Mesenchymal stem cell (in vitro differentiated cells and primary cell): ENCODE data around the gene AOX1.

Experiments
- DNase-seq: peaks from one replicate; pipeline ENCODE4 v3.0.0-alpha.2; 2013
- H2AFZ ChIP-seq: one replicate; pipeline ENCODE4 v1.6.1; 2013; ENCODE audit warnings: low read depth, mild to moderate bottlenecking, control low read depth, inconsistent platforms, low read length, moderate library complexity
- H2AK5ac ChIP-seq: 2 replicates; pipeline ENCODE4 v1.6.1; 2013; ENCODE audit warnings: low read length, moderate library complexity, mild to moderate bottlenecking, inconsistent platforms; ENCODE audit not compliant: severe bottlenecking
- H2BK120ac ChIP-seq: one replicate; pipeline ENCODE4 v1.6.1; 2013; ENCODE audit warnings: low read depth, mild to moderate bottlenecking, inconsistent platforms, low read length, moderate library complexity
- H2BK12ac ChIP-seq, 2 experiments: one replicate each; pipeline ENCODE4 v1.6.1; 2013; ENCODE audit warnings: inconsistent platforms in 2 of 2, low read length in 2 of 2, mild to moderate bottlenecking in 2 of 2, moderate library complexity in 2 of 2, control low read depth in 1 of 2
- H2BK15ac ChIP-seq: one replicate; pipeline ENCODE4 v1.6.1; 2013; ENCODE audit warnings: mild to moderate bottlenecking, low read depth, inconsistent platforms; ENCODE audit not compliant: poor library complexity, severe bottlenecking
- H2BK5ac ChIP-seq: 2 replicates; pipeline ENCODE4 v1.6.1; 2013; ENCODE audit warnings: low read depth, mild to moderate bottlenecking, low read length, control low read depth, inconsistent platforms; ENCODE audit not compliant: poor library complexity, severe bottlenecking
- H3K14ac ChIP-seq, 2 experiments: one replicate each; pipeline ENCODE4 v1.6.1; 2013; ENCODE audit warnings: inconsistent platforms in 2 of 2, low read length in 2 of 2, control low read depth in 1 of 2, mild to moderate bottlenecking in 1 of 2, moderate library complexity in 1 of 2
- H3K18ac ChIP-seq, 2 experiments: one replicate each; pipeline ENCODE4 v1.6.1; 2013; ENCODE audit warnings: inconsistent platforms in 2 of 2, low read length in 2 of 2, control low read depth in 1 of 2, low read depth in 1 of 2, mild to moderate bottlenecking in 1 of 2
- H3K23ac ChIP-seq, 2 experiments: one replicate each; pipeline ENCODE4 v1.6.1; 2013; ENCODE audit warnings: inconsistent platforms in 2 of 2, low read length in 2 of 2, mild to moderate bottlenecking in 2 of 2, moderate library complexity in 2 of 2, control low read depth in 1 of 2
- H3K27ac ChIP-seq: 2 replicates; pipeline ENCODE4 v1.5.1; 2013; ENCODE audit warnings: mild to moderate bottlenecking, moderate library complexity, low read length, control low read depth, inconsistent platforms; ENCODE audit not compliant: poor library complexity, severe bottlenecking
- H3K27me3 ChIP-seq, 2 experiments: 2 replicates each; pipeline versions ENCODE4 v1.6.1 to v1.7.0; 2013; ENCODE audit warnings: low read length in 2 of 2, mild to moderate bottlenecking in 2 of 2, moderate library complexity in 2 of 2, control low read depth in 1 of 2, inconsistent platforms in 1 of 2; ENCODE audit not compliant: control insufficient read depth in 1 of 2, insufficient read depth in 1 of 2
- H3K36me3 ChIP-seq, 2 experiments: 2 replicates each; pipeline versions ENCODE4 v1.6.1 to v1.7.0; 2013; ENCODE audit warnings: low read length in 2 of 2, control low read depth in 1 of 2, inconsistent platforms in 1 of 2, low read depth in 1 of 2, mild to moderate bottlenecking in 1 of 2; ENCODE audit not compliant: insufficient read depth in 2 of 2, control insufficient read depth in 1 of 2
- H3K4ac ChIP-seq, 2 experiments: one replicate each; pipeline ENCODE4 v1.6.1; 2013; ENCODE audit warnings: inconsistent platforms in 2 of 2, low read length in 2 of 2, mild to moderate bottlenecking in 2 of 2, moderate library complexity in 2 of 2, control low read depth in 1 of 2, low read depth in 1 of 2
- H3K4me1 ChIP-seq: 2 replicates; pipeline ENCODE4 v1.6.1; 2013; ENCODE audit warnings: low read depth, low read length, control low read depth; ENCODE audit not compliant: control insufficient read depth, insufficient read depth
- H3K4me2 ChIP-seq: 2 replicates; pipeline ENCODE4 v1.6.1; 2013; ENCODE audit warnings: low read length, mild to moderate bottlenecking, inconsistent platforms; ENCODE audit not compliant: poor library complexity, severe bottlenecking
- H3K4me3 ChIP-seq, 2 experiments: 2 replicates each; pipeline versions ENCODE4 v1.5.1 to v1.7.0; 2013; ENCODE audit warnings: low read length in 2 of 2, mild to moderate bottlenecking in 2 of 2, control low read depth in 1 of 2, low read depth in 1 of 2; ENCODE audit not compliant: insufficient read depth in 1 of 2
- H3K79me1 ChIP-seq: replicated peaks from 2 replicates; pipeline ENCODE4 v1.6.1; 2013; ENCODE audit warnings: mild to moderate bottlenecking, control low read depth, low read length, inconsistent platforms; ENCODE audit not compliant: poor library complexity, severe bottlenecking
- H3K9ac ChIP-seq: 2 replicates; pipeline ENCODE4 v1.7.0; 2013; ENCODE audit warnings: mild to moderate bottlenecking, low read length, moderate library complexity
- H3K9me3 ChIP-seq: 2 replicates; pipeline ENCODE4 v1.7.0; 2013; ENCODE audit warnings: mild to moderate bottlenecking, low read length; ENCODE audit not compliant: control insufficient read depth
- H4K8ac ChIP-seq: one replicate; pipeline ENCODE4 v1.6.1; 2013; ENCODE audit warnings: inconsistent platforms, mild to moderate bottlenecking, low read length, moderate library complexity
- H4K91ac ChIP-seq: one replicate; pipeline ENCODE4 v1.6.1; 2013; ENCODE audit warnings: mild to moderate bottlenecking, low read length, inconsistent platforms
- WGBS: methylation state at CpG from one replicate; pipeline ENCODE4 v1.1.7; 2013; ENCODE audit warnings: mixed read lengths; 5-methylcytosine and 5-hydroxymethylcytosine counted together

AOX1 gene

DNA sequence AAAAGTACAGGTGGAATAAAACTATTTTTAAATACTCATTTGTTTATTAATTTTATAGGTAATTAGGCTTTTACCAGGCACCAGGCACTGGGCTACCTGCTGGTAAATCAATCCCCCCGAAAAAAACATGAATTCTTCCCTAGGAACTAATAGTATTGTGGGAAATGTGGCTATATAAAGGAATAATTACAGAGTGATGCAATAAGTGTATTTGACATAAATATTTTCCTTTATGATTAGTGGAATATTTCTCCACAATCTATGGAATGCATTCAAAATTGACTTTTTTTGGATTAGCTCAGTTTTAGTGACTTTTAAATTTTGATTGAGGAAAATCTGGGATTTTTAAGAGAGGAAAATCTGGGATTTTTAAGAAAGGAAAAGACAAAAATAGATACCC is 116.2 kb downstream of the AOX1 start:
- Histone ChIP-seq H3K36me3 (no peaks in the 10 kb centered on the region), H3K23ac (no peak overlapping the region), H2BK15ac (no peak overlapping the region), H3K79me1 (no peaks in the 10 kb centered on the region), H2BK120ac (no peak overlapping the region), H2AK5ac (no peak overlapping the region), H3K4me1 (no peaks in the 10 kb centered on the region), H3K27ac (no peak overlapping the region), H2BK12ac (no peak overlapping the region), H4K91ac (no peak overlapping the region), H3K14ac (no peak overlapping the region), H3K4me3 (no peak overlapping the region), H3K4ac (no peak overlapping the region), H3K18ac (no peak overlapping the region), H3K27me3 (peaks cover 0 to 4% of the 10 kb centered on the region in 2 experiments), H3K9me3 (no peaks in the 10 kb centered on the region), H3K9ac (no peak overlapping the region), H3K4me2 (no peak overlapping the region), H2AFZ (no peak overlapping the region), H4K8ac (no peak overlapping the region), H2BK5ac (no peak overlapping the region)
- WGBS: no CpG with 5 or more reads among the region's 1 CpG
- no peak for DNase-seq

DNA sequence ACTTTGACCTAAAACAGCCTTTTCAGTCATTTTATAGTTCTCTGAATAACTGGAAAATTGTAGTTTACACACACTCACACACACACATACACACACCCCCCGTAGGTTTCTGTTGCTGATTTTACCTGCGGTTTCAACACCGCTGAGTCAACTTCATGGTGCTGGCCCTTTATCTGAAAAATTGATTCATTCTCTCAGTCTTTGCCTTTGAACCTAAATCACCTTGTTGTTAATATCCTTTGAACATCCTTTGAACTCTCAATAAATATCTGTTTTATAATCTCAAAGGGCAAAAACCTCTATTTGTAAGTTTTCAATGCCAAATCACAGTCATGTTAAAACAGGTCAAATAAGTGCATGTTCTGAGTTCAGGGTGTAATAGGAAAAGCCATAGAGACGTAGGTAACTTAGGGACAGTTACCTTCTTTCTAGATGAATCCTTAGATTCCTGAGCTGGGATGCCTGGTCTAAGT is 116.9 kb downstream of the AOX1 start:
- no peak overlapping the region for H3K23ac ChIP-seq
- no peak overlapping the region for H2BK12ac ChIP-seq
- H3K14ac ChIP-seq: no peak overlapping the region
- no peak overlapping the region for H2BK120ac ChIP-seq
- H3K27ac ChIP-seq: no peak overlapping the region
- H3K79me1 ChIP-seq: no peaks in the 10 kb centered on the region
- H3K18ac ChIP-seq: no peak overlapping the region
- H3K36me3 ChIP-seq: no peaks in the 10 kb centered on the region
- H4K8ac ChIP-seq: no peak overlapping the region
- no peak overlapping the region for H3K4ac ChIP-seq
- H3K4me2 ChIP-seq: no peak overlapping the region
- H3K4me1 ChIP-seq: no peaks in the 10 kb centered on the region
- H2BK5ac ChIP-seq: no peak overlapping the region
- H3K9ac ChIP-seq: peak overlapping the region; percentile 18
- no peak overlapping the region for H2BK15ac ChIP-seq
- H3K9me3 ChIP-seq: no peaks in the 10 kb centered on the region
- DNase-seq: no peak
- 86% methylated on average over 4 of the region's 4 CpGs for WGBS
- no peak overlapping the region for H4K91ac ChIP-seq
- H3K27me3 ChIP-seq: peaks cover 0 to 4% of the 10 kb centered on the region in 2 experiments
- no peak overlapping the region for H2AFZ ChIP-seq
- H3K4me3 ChIP-seq: no peak overlapping the region
- H2AK5ac ChIP-seq: no peak overlapping the region

DNA sequence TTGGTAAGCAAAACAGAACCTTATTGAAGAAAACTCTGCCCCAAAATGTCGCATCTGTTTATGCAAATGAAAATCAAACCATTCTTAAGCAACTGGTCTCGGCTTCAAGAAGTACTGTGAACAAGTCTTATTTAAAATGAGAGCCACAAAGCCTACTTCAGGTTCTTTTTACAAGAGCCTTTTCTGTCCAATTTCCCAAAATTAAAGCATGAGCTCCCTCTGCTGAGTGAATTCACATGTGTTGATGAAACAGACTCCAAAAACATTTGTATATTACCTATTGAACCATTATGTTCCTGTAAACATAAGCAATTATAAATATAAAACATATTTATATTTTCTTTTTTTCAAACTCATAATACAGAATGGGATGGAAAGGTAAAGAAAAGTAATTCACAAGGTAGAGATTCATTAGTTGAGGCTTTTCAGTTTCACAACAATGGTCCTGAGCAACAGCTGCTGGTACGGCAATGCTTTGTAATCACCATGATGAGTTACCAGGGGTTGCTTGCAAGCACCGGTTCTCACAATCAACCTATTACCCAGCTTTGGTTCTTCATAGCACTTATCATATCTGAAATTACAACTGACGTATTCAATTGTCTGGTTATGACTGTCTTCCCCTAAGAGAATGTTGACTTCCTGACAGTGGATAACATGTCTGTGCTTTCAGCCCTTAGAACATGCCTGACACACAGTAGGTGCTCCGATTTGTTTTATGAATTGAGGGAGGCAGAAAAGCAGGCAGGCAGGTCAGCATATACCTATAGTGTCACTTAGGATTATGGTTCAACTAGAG is 117.5 kb downstream of the AOX1 start:
- H2BK120ac ChIP-seq: no peak overlapping the region
- no peaks in the 10 kb centered on the region for H3K4me1 ChIP-seq
- H3K27ac ChIP-seq: no peak overlapping the region
- no peak overlapping the region for H3K14ac ChIP-seq
- no peak overlapping the region for H2BK5ac ChIP-seq
- H3K9me3 ChIP-seq: no peaks in the 10 kb centered on the region
- no peak overlapping the region for H3K4ac ChIP-seq
- DNase-seq: peak; percentile 75
- no peak overlapping the region for H2AK5ac ChIP-seq
- H3K9ac ChIP-seq: peak overlapping the region; percentile 18
- no peak overlapping the region for H4K8ac ChIP-seq
- H3K36me3 ChIP-seq: no peaks in the 10 kb centered on the region
- H4K91ac ChIP-seq: no peak overlapping the region
- H3K4me2 ChIP-seq: no peak overlapping the region
- H2BK12ac ChIP-seq: no peak overlapping the region
- no peak overlapping the region for H3K18ac ChIP-seq
- no peak overlapping the region for H2BK15ac ChIP-seq
- H2AFZ ChIP-seq: no peak overlapping the region
- WGBS: 57% methylated on average over 5 of the region's 6 CpGs
- no peak overlapping the region for H3K4me3 ChIP-seq
- H3K23ac ChIP-seq: no peak overlapping the region
- H3K27me3 ChIP-seq: peaks cover 0 to 4% of the 10 kb centered on the region in 2 experiments
- no peaks in the 10 kb centered on the region for H3K79me1 ChIP-seq

DNA sequence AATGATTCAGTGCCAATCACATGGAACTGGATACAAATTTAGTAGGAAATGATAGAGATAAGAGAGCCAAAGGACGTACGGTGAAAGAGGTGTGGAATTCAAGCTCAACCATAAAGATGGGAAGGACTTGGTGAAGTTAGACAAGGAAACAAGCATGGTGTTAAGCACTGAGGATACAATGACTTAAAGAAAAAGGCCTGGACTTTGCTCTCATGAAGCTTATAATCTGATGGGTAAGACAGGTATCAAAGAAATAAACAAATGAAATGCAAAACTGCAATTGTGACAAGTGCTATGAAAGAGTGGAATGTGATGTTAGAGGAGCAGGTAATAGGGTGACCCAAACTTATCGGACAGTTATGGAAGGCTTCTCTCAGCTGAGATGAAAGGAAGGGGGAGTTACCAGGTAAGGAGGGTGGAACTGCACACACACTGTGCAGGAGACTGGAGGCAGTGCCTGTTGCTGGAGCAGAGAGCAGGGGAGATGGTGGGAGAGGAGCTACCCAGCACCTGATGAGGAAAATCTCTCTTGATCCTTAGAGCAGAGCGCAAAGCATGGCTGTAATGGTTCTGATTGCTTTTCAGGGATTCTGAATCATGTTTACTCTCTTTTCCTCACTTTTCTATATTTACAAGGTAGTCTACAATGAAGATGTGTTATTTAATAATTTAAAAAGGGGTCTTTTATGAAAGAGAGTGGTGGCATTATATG is 118.3 kb downstream of the AOX1 start:
- no peak overlapping the region for H3K4ac ChIP-seq
- H3K9me3 ChIP-seq: no peaks in the 10 kb centered on the region
- no peak overlapping the region for H3K4me3 ChIP-seq
- H2BK5ac ChIP-seq: no peak overlapping the region
- no peak overlapping the region for H2BK15ac ChIP-seq
- no peak overlapping the region for H4K91ac ChIP-seq
- no peak overlapping the region for H2AFZ ChIP-seq
- H3K9ac ChIP-seq: no peak overlapping the region
- no peak overlapping the region for H4K8ac ChIP-seq
- no peaks in the 10 kb centered on the region for H3K36me3 ChIP-seq
- H3K27ac ChIP-seq: no peak overlapping the region
- H2BK12ac ChIP-seq: no peak overlapping the region
- no peaks in the 10 kb centered on the region for H3K79me1 ChIP-seq
- no peak for DNase-seq
- no peak overlapping the region for H2BK120ac ChIP-seq
- H2AK5ac ChIP-seq: no peak overlapping the region
- 50% methylated on average over 3 of the region's 4 CpGs for WGBS
- no peak overlapping the region for H3K14ac ChIP-seq
- no peak overlapping the region for H3K23ac ChIP-seq
- H3K27me3 ChIP-seq: peaks cover 0 to 4% of the 10 kb centered on the region in 2 experiments
- no peak overlapping the region for H3K18ac ChIP-seq
- H3K4me1 ChIP-seq: no peaks in the 10 kb centered on the region
- no peak overlapping the region for H3K4me2 ChIP-seq
